ENCODE data around the gene FES. TPM values are rescaled to one million over a fixed set of nuclear protein-coding genes. Genes with fewer than 3 reads are reported as not detected.

The FES gene
- total and polyA plus RNA-seq, 10 of the 15 experiments (the other 5 are each of a cell fraction or from before 2014, with no cell fraction given) = 0.07 to 23.9 (median 9.9) TPM

DNA sequence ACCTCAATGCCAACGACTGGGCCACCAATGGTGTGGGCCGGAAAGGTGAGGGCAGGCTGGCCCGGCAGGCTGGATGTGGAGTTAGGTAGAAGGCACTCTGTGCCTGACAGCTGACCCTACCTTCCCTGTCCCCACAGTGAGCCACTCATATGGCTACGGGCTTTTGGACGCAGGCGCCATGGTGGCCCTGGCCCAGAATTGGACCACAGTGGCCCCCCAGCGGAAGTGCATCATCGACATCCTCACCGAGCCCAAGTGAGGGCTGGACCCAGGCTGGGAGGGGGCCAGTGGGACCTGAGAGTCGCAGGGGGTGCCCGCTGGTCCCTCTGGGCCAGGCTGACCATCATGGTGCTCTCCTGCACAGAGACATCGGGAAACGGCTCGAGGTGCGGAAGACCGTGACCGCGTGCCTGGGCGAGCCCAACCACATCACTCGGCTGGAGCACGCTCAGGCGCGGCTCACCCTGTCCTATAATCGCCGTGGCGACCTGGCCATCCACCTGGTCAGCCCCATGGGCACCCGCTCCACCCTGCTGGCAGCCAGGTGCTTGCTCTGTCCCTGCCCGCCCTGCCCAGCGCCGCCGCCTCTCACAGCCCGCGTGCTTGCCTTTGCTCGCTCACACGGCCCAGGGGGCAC, 4.5 kb upstream of the FES start:
- TF ChIP-seq ZNF384 (IDR thresholded peaks at IDR 0.05; ENCODE audit: borderline replicate concordance, low read depth, low read length) (no peak), SREBF1 (IDR thresholded peaks at IDR 0.05; ENCODE audit: low read length) (no peak), MEF2A (IDR thresholded peaks at IDR 0.05; ENCODE audit: insufficient read depth, low read depth, low read length) (no peak), TCF3 (IDR thresholded peaks at IDR 0.05; ENCODE audit: borderline replicate concordance, insufficient read depth, low read depth, low read length) (no peak), NFIC (IDR thresholded peaks at IDR 0.05; ENCODE audit: low read depth, low read length) (no peak), SPI1 (IDR thresholded peaks at IDR 0.05; ENCODE audit: borderline replicate concordance, insufficient read depth, low read depth, low read length) (no peak), CBX5 (IDR thresholded peaks at IDR 0.05; ENCODE audit: low read depth) (no peak), POU2F2 (IDR thresholded peaks at IDR 0.05; ENCODE audit: borderline replicate concordance, low read depth, low read length) (no peak), TARDBP (IDR thresholded peaks at IDR 0.05; ENCODE audit: borderline replicate concordance) (no peak), NRF1 (conservative IDR thresholded peaks at IDR 0.05; ENCODE audit: low read depth, low read length) (no peak), KDM1A (IDR thresholded peaks at IDR 0.05; ENCODE audit: borderline replicate concordance) (no peak), YY1 (IDR thresholded peaks at IDR 0.05; ENCODE audit: low read depth, low read length) (no peak), CREB1 (IDR thresholded peaks at IDR 0.05; ENCODE audit: low read depth) (no peak), SMC3 (IDR thresholded peaks at IDR 0.05; ENCODE audit: borderline replicate concordance, low read length) (no peak), FOXM1 (IDR thresholded peaks at IDR 0.05; ENCODE audit: low read depth, low read length) (no peak), SP1 (IDR thresholded peaks at IDR 0.05; ENCODE audit: low read depth, low read length) (no peak)
- TF ChIP-seq, protein P1, sequence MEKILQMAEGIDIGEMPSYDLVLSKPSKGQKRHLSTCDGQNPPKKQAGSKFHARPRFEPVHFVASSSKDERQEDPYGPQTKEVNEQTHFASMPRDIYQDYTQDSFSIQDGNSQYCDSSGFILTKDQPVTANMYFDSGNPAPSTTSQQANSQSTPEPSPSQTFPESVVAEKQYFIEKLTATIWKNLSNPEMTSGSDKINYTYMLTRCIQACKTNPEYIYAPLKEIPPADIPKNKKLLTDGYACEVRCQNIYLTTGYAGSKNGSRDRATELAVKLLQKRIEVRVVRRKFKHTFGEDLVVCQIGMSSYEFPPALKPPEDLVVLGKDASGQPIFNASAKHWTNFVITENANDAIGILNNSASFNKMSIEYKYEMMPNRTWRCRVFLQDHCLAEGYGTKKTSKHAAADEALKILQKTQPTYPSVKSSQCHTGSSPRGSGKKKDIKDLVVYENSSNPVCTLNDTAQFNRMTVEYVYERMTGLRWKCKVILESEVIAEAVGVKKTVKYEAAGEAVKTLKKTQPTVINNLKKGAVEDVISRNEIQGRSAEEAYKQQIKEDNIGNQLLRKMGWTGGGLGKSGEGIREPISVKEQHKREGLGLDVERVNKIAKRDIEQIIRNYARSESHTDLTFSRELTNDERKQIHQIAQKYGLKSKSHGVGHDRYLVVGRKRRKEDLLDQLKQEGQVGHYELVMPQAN (conservative IDR thresholded peaks at IDR 0.05) = no peak
- no peak overlapping the region for H3K4me3 ChIP-seq
- ChIA-PET CTCF (no interaction called here), POLR2A (interaction anchor here (0.6 kb wide), 1 partner anchor 43 kb away, joined by 3 read pairs; no protein-coding TSS in a partner anchor), RAD21 (ENCODE audit: unreplicated experiment) (interaction anchor here (0.6 kb wide), 1 partner anchor 182 kb away, joined by 3 read pairs; no protein-coding TSS in a partner anchor), SMC1A (ENCODE audit: uncharacterized antibody, unreplicated experiment) (no interaction called here)
- DNase-seq (ENCODE audit: low read depth, low spot score) (no peak), FAIRE-seq (no peak), ATAC-seq (no peak)
- WGBS (ENCODE audit: insufficient coverage, insufficient replicate concordance, low lambda C conversion rate, missing lambda C conversion rate) = 86% methylated on average over 35 of the region's 35 CpGs
- in situ Hi-C loops (cut with MboI) = no loop called here
- no peak overlapping the region for H3K4me2 ChIP-seq (ENCODE audit: control insufficient read depth, insufficient read depth)
- H3K9ac ChIP-seq (ENCODE audit: control insufficient read depth, insufficient read depth, low read length) = no peak overlapping the region
- intact Hi-C loops (cut with micrococcal nuclease; ENCODE audit: unreplicated experiment) = loop anchor here (10.0 kb wide), 1 partner anchor 385 kb away; no protein-coding TSS in a partner anchor
- peaks cover 17 to 40% of the 10 kb centered on the region in 2 experiments; a peak in 3 of 4 replicates for H3K36me3 ChIP-seq (ENCODE audit: control insufficient read depth in 2 of 2, insufficient read depth in 2 of 2, low read length in 1 of 2)
- no peaks in the 10 kb centered on the region for H3K9me3 ChIP-seq (replicated peaks; ENCODE audit: control insufficient read depth, insufficient read depth, low read length)
- no peaks in the 10 kb centered on the region for H4K20me1 ChIP-seq (ENCODE audit: control insufficient read depth, insufficient read depth)
- H2AFZ ChIP-seq (ENCODE audit: control insufficient read depth, low read depth, low read length) = no peak overlapping the region
- H3K4me1 ChIP-seq (ENCODE audit: control insufficient read depth, insufficient read depth, low read length) = peaks cover 3% of the 10 kb centered on the region
- no peaks in the 10 kb centered on the region for H3K27me3 ChIP-seq (replicated peaks in 1 of 2; ENCODE audit: control insufficient read depth in 2 of 2, insufficient read depth in 2 of 2, low read length in 1 of 2)
- H3K79me2 ChIP-seq (ENCODE audit: control insufficient read depth, insufficient read depth, low read length) = no peaks in the 10 kb centered on the region; the same call in none of the 2 replicates
- no TSS peak for BruUV-seq (replicated peaks)
- no peak overlapping the region for H3K27ac ChIP-seq (ENCODE audit: control insufficient read depth, insufficient read depth)

Measured in GM12878 (cell line).